ENCODE measurements around the gene FBXL5. TPM values are rescaled to one million over a fixed set of nuclear protein-coding genes. Genes with fewer than 3 reads are reported as not detected.
A peak's percentile ranks its signal among the peaks of the same experiment; 100 is the strongest.

The FBXL5 gene
- total and polyA plus RNA-seq, 9 of the 15 experiments (the other 6 are each of a cell fraction or from before 2014, with no cell fraction given): 6.0 to 35.2 (median 22.1) TPM

DNA sequence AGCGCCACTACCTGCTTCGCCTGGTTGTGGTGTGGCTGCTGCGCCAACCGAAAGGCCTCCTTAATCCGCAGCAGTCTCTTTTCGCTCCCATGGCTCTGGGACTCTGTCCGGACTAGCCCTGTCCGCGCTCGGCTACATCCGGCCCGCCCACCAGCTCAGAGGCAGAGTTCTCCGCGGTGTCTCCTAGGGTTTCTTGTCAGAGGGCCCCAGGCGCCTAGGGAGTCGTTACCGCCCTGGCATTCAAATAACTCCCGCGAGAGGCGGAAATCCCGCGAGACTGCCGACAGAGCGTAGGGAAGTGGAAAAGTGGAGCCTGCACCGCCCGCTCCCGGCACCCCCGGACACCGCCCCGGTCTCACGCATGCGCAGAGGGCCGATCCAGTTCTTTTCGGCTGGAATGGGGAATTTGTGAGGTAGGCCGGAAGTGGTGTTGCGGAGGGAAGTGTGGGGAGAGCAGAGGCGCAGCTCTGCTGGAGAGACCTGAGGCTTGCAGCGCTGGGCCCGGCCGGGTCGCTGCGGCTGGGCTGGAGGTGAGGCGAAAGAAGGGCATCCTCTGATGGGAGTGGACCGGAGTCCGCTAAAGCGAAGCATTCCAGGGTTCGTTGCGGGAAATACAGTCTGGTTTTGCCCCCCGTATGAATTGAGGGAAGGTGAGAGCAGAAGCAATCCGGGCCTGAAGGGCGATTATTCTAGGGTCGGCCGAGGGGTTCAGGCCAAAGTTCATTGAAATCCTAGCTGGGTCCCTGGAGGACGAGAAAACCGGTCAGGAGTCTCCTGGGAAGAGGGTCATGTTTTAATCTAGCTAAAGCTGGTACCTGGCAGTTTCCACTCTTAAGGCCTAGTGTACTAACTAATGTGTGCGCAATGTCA is 26.4 kb upstream of the FBXL5 start, which contains the start of gene FAM200B (continued):
- TF ChIP-seq RFX7 (CRISPR knock-in tag; IDR thresholded peaks at IDR 0.05): no peak
- TF ChIP-seq NUFIP1 (IDR thresholded peaks at IDR 0.05; ENCODE audit: partially characterized antibody): no peak
- TF ChIP-seq, protein P1, sequence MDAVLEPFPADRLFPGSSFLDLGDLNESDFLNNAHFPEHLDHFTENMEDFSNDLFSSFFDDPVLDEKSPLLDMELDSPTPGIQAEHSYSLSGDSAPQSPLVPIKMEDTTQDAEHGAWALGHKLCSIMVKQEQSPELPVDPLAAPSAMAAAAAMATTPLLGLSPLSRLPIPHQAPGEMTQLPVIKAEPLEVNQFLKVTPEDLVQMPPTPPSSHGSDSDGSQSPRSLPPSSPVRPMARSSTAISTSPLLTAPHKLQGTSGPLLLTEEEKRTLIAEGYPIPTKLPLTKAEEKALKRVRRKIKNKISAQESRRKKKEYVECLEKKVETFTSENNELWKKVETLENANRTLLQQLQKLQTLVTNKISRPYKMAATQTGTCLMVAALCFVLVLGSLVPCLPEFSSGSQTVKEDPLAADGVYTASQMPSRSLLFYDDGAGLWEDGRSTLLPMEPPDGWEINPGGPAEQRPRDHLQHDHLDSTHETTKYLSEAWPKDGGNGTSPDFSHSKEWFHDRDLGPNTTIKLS (IDR thresholded peaks at IDR 0.05; ENCODE audit: borderline replicate concordance, low read depth): peak; percentile 98
- TF ChIP-seq, protein P2, sequence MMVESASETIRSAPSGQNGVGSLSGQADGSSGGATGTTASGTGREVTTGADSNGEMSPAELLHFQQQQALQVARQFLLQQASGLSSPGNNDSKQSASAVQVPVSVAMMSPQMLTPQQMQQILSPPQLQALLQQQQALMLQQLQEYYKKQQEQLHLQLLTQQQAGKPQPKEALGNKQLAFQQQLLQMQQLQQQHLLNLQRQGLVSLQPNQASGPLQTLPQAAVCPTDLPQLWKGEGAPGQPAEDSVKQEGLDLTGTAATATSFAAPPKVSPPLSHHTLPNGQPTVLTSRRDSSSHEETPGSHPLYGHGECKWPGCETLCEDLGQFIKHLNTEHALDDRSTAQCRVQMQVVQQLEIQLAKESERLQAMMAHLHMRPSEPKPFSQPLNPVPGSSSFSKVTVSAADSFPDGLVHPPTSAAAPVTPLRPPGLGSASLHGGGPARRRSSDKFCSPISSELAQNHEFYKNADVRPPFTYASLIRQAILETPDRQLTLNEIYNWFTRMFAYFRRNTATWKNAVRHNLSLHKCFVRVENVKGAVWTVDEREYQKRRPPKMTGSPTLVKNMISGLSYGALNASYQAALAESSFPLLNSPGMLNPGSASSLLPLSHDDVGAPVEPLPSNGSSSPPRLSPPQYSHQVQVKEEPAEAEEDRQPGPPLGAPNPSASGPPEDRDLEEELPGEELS (CRISPR knock-in tag; IDR thresholded peaks at IDR 0.05; ENCODE audit: borderline replicate concordance): 0 out of 2 replicates have a peak, but pooled peaks have one; percentile 53
- TF ChIP-seq, protein P3, sequence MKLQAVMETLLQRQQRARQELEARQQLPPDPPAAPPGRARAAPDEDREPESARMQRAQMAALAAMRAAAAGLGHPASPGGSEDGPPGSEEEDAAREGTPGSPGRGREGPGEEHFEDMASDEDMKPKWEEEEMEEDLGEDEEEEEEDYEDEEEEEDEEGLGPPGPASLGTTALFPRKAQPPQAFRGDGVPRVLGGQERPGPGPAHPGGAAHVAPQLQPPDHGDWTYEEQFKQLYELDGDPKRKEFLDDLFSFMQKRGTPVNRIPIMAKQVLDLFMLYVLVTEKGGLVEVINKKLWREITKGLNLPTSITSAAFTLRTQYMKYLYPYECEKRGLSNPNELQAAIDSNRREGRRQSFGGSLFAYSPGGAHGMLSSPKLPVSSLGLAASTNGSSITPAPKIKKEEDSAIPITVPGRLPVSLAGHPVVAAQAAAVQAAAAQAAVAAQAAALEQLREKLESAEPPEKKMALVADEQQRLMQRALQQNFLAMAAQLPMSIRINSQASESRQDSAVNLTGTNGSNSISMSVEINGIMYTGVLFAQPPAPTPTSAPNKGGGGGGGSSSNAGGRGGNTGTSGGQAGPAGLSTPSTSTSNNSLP (IDR thresholded peaks at IDR 0.05; ENCODE audit: borderline replicate concordance, low read depth, low read length): no peak
- no peak for TF ChIP-seq ILF3 (IDR thresholded peaks at IDR 0.05; ENCODE audit: borderline replicate concordance)
- TF ChIP-seq CAMTA2 (CRISPR knock-in tag; conservative IDR thresholded peaks at IDR 0.05): no peak
- TF ChIP-seq NFRKB (IDR thresholded peaks at IDR 0.05; ENCODE audit: low read depth): peak; percentile 27
- TF ChIP-seq, protein P4, sequence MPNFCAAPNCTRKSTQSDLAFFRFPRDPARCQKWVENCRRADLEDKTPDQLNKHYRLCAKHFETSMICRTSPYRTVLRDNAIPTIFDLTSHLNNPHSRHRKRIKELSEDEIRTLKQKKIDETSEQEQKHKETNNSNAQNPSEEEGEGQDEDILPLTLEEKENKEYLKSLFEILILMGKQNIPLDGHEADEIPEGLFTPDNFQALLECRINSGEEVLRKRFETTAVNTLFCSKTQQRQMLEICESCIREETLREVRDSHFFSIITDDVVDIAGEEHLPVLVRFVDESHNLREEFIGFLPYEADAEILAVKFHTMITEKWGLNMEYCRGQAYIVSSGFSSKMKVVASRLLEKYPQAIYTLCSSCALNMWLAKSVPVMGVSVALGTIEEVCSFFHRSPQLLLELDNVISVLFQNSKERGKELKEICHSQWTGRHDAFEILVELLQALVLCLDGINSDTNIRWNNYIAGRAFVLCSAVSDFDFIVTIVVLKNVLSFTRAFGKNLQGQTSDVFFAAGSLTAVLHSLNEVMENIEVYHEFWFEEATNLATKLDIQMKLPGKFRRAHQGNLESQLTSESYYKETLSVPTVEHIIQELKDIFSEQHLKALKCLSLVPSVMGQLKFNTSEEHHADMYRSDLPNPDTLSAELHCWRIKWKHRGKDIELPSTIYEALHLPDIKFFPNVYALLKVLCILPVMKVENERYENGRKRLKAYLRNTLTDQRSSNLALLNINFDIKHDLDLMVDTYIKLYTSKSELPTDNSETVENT (CRISPR knock-in tag; IDR thresholded peaks at IDR 0.05): peak; percentile 29; the same call in 1 of the 2 replicates
- no peak for TF ChIP-seq NR2C2 (CRISPR knock-in tag; IDR thresholded peaks at IDR 0.05)
- peak; percentile 77 for TF ChIP-seq NR2C2 (tag; IDR thresholded peaks at IDR 0.05)
- peak; percentile 45; the same call in 1 of the 2 replicates for TF ChIP-seq MYC (IDR thresholded peaks at IDR 0.05; ENCODE audit: low read depth, low read length)
- TF ChIP-seq MYC (CRISPR knock-in tag; IDR thresholded peaks at IDR 0.05; ENCODE audit: borderline replicate concordance, low read depth): no peak
- TF ChIP-seq ZBTB1 (CRISPR knock-in tag; IDR thresholded peaks at IDR 0.05; ENCODE audit: borderline replicate concordance, low read depth): no peak
- 0 out of 2 replicates have a peak, but pooled peaks have one; percentile 65 for TF ChIP-seq FOXP1 (CRISPR knock-in tag; IDR thresholded peaks at IDR 0.05)
- TF ChIP-seq ELF2 (CRISPR knock-in tag; IDR thresholded peaks at IDR 0.05): no peak; the same call in 1 of the 2 replicates
- no peak for TF ChIP-seq ZNF778 (CRISPR knock-in tag; IDR thresholded peaks at IDR 0.05)
- TF ChIP-seq, protein P5, sequence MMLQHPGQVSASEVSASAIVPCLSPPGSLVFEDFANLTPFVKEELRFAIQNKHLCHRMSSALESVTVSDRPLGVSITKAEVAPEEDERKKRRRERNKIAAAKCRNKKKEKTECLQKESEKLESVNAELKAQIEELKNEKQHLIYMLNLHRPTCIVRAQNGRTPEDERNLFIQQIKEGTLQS (IDR thresholded peaks at IDR 0.05): no peak
- TF ChIP-seq, protein P5 (CRISPR knock-in tag; conservative IDR thresholded peaks at IDR 0.05): no peak
